ENCODE measurements around the gene DUSP6. TPM values are rescaled to one million over a fixed set of nuclear protein-coding genes. Genes with fewer than 3 reads are reported as not detected.

Gene DUSP6
- total and polyA plus RNA-seq, 9 of the 15 experiments (the other 6 are each of a cell fraction or from before 2014, with no cell fraction given) = 0.04 to 0.60 (median 0.08) TPM; not detected in 2

DNA sequence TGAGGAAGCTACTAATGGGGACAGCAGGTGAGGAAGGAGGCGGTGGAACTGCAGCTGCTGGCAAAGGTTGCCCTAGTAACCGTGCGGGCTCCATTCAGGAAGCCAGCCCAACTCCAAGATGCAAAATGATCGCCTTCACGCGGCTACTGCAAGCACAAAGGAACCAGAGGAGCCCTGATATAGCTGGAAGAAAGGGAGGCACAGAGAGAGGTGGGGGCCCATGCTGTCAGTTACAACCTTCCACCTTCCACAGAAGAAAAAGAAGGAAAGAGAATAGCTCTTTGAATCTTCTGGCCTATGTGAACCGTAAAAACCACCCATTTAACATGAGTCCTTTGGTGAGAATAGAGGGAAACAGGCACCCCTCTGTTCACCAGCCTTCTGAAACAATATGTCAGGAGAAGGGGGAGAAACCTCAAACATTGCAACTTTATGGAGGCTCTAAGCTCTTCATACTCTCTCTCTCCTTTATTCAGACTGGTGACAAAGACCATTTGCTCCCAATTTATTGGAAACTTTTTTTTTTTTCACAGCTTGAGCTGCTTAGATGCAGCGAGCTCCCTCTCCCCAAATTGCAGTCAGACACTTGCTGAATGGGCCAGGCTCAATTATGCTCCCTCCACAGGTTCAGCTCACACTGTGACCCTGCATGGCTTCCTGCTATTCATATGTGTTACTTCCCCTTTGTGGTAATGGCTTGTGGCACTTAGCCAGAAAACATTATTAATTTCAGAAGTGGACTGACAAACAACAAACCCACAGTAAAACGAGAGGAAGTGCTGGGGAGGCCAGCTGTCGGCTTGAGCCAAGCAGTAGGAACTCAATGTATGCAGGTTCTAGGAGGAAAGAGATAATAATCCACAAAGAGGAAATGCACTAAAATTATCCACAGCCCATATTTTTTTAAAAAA lies 6.2 kb downstream of the DUSP6 start (continued):
- TF ChIP-seq, protein P1, sequence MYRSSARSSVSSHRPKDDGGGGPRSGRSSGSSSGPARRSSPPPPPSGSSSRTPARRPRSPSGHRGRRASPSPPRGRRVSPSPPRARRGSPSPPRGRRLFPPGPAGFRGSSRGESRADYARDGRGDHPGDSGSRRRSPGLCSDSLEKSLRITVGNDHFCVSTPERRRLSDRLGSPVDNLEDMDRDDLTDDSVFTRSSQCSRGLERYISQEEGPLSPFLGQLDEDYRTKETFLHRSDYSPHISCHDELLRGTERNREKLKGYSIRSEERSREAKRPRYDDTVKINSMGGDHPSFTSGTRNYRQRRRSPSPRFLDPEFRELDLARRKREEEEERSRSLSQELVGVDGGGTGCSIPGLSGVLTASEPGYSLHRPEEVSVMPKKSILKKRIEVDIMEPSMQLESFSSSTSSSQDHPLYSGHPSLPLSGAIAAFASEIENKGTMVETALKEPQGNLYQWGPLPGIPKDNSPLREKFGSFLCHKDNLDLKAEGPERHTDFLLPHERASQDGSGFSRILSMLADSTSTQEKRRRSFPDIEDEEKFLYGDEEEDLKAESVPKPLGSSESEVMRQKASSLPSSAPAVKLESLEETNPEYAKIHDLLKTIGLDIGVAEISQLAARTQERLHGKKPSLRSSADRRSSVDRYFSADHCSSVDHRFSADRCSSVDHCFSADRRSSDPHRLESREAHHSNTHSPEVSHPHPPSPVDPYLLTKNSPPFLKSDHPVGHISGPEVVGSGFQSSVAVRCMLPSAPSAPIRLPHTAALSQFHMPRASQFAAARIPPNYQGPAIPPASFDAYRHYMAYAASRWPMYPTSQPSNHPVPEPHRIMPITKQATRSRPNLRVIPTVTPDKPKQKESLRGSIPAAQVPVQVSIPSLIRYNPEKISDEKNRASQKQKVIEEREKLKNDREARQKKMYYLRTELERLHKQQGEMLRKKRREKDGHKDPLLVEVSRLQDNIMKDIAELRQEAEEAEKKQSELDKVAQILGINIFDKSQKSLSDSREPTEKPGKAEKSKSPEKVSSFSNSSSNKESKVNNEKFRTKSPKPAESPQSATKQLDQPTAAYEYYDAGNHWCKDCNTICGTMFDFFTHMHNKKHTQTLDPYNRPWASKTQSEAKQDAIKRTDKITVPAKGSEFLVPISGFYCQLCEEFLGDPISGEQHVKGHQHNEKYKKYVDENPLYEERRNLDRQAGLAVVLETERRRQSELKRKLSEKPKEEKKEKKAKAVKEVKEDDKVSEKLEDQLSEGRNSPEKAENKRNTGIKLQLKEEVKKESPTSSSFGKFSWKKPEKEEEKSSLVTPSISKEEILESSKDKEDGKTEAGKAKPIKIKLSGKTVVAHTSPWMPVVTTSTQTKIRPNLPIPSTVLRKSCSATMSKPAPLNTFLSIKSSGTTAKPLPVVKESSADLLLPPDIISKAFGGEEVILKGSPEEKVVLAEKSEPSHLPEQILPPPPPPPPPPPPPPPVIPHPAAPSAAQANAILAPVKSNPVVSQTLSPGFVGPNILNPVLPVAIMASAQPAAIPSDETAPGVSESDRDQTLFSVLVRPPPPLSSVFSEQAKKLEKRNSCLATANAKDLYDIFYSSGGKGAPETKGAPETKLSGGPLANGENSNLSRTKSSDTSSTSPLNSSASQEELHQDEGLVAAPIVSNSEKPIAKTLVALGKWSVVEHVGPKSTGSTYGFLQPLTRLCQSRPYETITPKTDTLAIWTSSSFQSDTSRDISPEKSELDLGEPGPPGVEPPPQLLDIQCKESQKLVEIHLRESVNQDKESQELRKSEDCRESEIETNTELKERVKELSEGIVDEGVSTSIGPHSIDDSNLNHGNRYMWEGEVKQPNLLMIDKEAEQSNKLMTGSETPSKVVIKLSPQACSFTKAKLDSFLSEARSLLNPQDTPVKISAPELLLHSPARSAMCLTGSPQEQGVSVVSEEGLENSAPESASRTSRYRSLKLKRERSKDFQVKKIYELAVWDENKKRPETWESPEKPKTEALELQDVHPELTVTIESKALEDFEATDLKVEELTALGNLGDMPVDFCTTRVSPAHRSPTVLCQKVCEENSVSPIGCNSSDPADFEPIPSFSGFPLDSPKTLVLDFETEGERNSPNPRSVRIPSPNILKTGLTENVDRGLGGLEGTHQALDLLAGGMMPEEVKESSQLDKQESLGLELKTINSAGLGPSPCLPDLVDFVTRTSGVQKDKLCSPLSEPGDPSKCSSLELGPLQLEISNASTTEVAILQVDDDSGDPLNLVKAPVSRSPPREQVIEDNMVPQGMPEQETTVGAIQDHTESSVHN (IDR thresholded peaks at IDR 0.05; ENCODE audit: borderline replicate concordance in 1 of 2, low read depth in 1 of 2) = peak in 1 of 2 experiments; percentile 37; a peak in 1 of 4 replicates
- TF ChIP-seq, protein P2, sequence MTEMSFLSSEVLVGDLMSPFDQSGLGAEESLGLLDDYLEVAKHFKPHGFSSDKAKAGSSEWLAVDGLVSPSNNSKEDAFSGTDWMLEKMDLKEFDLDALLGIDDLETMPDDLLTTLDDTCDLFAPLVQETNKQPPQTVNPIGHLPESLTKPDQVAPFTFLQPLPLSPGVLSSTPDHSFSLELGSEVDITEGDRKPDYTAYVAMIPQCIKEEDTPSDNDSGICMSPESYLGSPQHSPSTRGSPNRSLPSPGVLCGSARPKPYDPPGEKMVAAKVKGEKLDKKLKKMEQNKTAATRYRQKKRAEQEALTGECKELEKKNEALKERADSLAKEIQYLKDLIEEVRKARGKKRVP (CRISPR knock-in tag; IDR thresholded peaks at IDR 0.05) = 0 out of 2 replicates have a peak, but pooled peaks have one; percentile 9
- no peak for TF ChIP-seq RBBP5 (IDR thresholded peaks at IDR 0.05; ENCODE audit: borderline replicate concordance, insufficient read depth, low read length, poor library complexity, severe bottlenecking)
- peak; percentile 70; the same call in 1 of the 2 replicates for TF ChIP-seq SMARCE1 (IDR thresholded peaks at IDR 0.05)
- TF ChIP-seq, protein P3, sequence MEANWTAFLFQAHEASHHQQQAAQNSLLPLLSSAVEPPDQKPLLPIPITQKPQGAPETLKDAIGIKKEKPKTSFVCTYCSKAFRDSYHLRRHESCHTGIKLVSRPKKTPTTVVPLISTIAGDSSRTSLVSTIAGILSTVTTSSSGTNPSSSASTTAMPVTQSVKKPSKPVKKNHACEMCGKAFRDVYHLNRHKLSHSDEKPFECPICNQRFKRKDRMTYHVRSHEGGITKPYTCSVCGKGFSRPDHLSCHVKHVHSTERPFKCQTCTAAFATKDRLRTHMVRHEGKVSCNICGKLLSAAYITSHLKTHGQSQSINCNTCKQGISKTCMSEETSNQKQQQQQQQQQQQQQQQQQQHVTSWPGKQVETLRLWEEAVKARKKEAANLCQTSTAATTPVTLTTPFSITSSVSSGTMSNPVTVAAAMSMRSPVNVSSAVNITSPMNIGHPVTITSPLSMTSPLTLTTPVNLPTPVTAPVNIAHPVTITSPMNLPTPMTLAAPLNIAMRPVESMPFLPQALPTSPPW (CRISPR knock-in tag; IDR thresholded peaks at IDR 0.05) = peak; percentile 41; the same call in 1 of the 2 replicates
- TF ChIP-seq EZH2 (IDR thresholded peaks at IDR 0.05; ENCODE audit: borderline replicate concordance, low read depth, low read length) = no peak
- TF ChIP-seq GABPA (tag; conservative IDR thresholded peaks at IDR 0.05; ENCODE audit: low read depth) = peak; percentile 71
- TF ChIP-seq ZKSCAN8 (CRISPR knock-in tag; IDR thresholded peaks at IDR 0.05) = peak; percentile 98
- TF ChIP-seq SPI1 (IDR thresholded peaks at IDR 0.05; ENCODE audit: borderline replicate concordance, low read depth, low read length) = peak; percentile 96
- peak; percentile 50; the same call in 1 of the 2 replicates for TF ChIP-seq ESRRA (IDR thresholded peaks at IDR 0.05; ENCODE audit: borderline replicate concordance, low read depth)
- TF ChIP-seq ZNF584 (CRISPR knock-in tag; IDR thresholded peaks at IDR 0.05; ENCODE audit: low read depth) = 0 out of 2 replicates have a peak, but pooled peaks have one; percentile 45
- peak; percentile 63 for TF ChIP-seq ARID1B (IDR thresholded peaks at IDR 0.05)
- TF ChIP-seq MEIS2 (IDR thresholded peaks at IDR 0.05; ENCODE audit: partially characterized antibody) = peak; percentile 89
- TF ChIP-seq ZNF431 (CRISPR knock-in tag; IDR thresholded peaks at IDR 0.05) = no peak

Data from K562 (cell line).